Spleen (tissue), 7 donors: ENCODE results near the gene STAC.

Experiments
- CTCF ChIP-seq, 11 experiments: fragments of 200-600 bp in 7 of 11; fragments of 450-650 bp in 4 of 11; sonication (generic) in 4 of 11; IDR thresholded peaks in 8 of 11; conservative IDR thresholded peaks in 3 of 11; 1 replicate in 7 of 11; 2 replicates in 4 of 11; pipeline versions ENCODE4 v1.4.0 to v1.8.0; 2016 to 2021; ENCODE audit warnings: antibody characterized with exemption in 11 of 11, inconsistent platforms in 4 of 11, mild to moderate bottlenecking in 1 of 11
- POLR2AphosphoS5 ChIP-seq, 3 donors: sonication (generic); formaldehyde crosslinking; IDR thresholded peaks; one replicate each; pipeline ENCODE4 v1.5.1; 2017; ENCODE audit warnings: antibody characterized with exemption in 3 of 3
- donor health status: DM: no; HTN: no; CAD: no; lungs with moderate emphysema.
- donor health status: DM: no; HTN: no; CAD: no.
- donor health status: DM: no; HTN: no; CAD: no.

GRCh38 chr3:36367912-36368573, 12.3 kb upstream of the STAC start:
- TF ChIP-seq CTCF (IDR thresholded peaks at IDR 0.05 in 8 of 11, conservative IDR thresholded peaks at IDR 0.05 in 3 of 11) (no peak), POLR2AphosphoS5 (IDR thresholded peaks at IDR 0.05) (no peak)
